WTC11 (cell line): ENCODE results near the gene IP6K2.

ENCODE experiments used
- E2F1 ChIP-seq: sonication (generic); formaldehyde crosslinking; IDR thresholded peaks from 2 replicates; pipeline ENCODE4 v1.8.0; 2022; ENCODE audit warnings: mild to moderate bottlenecking, missing genetic modification reagents
- ELF4 ChIP-seq: sonication (generic); formaldehyde crosslinking; IDR thresholded peaks from 2 replicates; pipeline ENCODE4 v1.8.1; 2022; ENCODE audit warnings: low read depth, mild to moderate bottlenecking, moderate library complexity, missing genetic modification reagents
- ETV6 ChIP-seq: sonication (generic); formaldehyde crosslinking; IDR thresholded peaks from 2 replicates; pipeline ENCODE4 v1.8.1; 2022; ENCODE audit warnings: mild to moderate bottlenecking, missing genetic modification reagents
- GABPB1 ChIP-seq: sonication (generic); formaldehyde crosslinking; IDR thresholded peaks from 2 replicates; pipeline ENCODE4 v1.8.1; 2023; ENCODE audit warnings: mild to moderate bottlenecking, missing genetic modification reagents
- MAX ChIP-seq: sonication (generic); formaldehyde crosslinking; IDR thresholded peaks from 2 replicates; pipeline ENCODE4 v1.8.0; 2022; ENCODE audit warnings: mild to moderate bottlenecking, missing genetic modification reagents
- MYBL2 ChIP-seq: sonication (generic); formaldehyde crosslinking; IDR thresholded peaks from 2 replicates; pipeline ENCODE4 v1.8.1; 2023; ENCODE audit warnings: mild to moderate bottlenecking, moderate library complexity, missing genetic modification reagents
- NFE2L1 ChIP-seq: sonication (generic); formaldehyde crosslinking; IDR thresholded peaks from 2 replicates; pipeline ENCODE4 v1.8.1; 2023; ENCODE audit warnings: missing genetic modification reagents
- NR2C2 ChIP-seq: sonication (generic); formaldehyde crosslinking; IDR thresholded peaks from 2 replicates; pipeline ENCODE4 v1.8.0; 2022; ENCODE audit warnings: mild to moderate bottlenecking, missing genetic modification reagents
- SMAD3 ChIP-seq: sonication (generic); formaldehyde crosslinking; IDR thresholded peaks from 2 replicates; pipeline ENCODE4 v1.8.0; 2022; ENCODE audit warnings: missing genetic modification reagents, mild to moderate bottlenecking, borderline replicate concordance
- TEAD4 ChIP-seq: sonication (generic); formaldehyde crosslinking; IDR thresholded peaks from 2 replicates; pipeline ENCODE4 v1.8.0; 2022; ENCODE audit warnings: mild to moderate bottlenecking, missing genetic modification reagents
- USF2 ChIP-seq: sonication (generic); formaldehyde crosslinking; IDR thresholded peaks from 2 replicates; pipeline ENCODE4 v1.8.1; 2023; ENCODE audit warnings: mild to moderate bottlenecking, missing genetic modification reagents, moderate library complexity
- TF ChIP-seq, protein P1 (sequence below): fragments of 200-600 bp; IDR thresholded peaks from 2 replicates; pipeline ENCODE4 v1.8.0; 2022; ENCODE audit warnings: antibody characterized with exemption
- TF ChIP-seq, protein P2 (sequence below): fragments of 250-450 bp; sonication (Bioruptor Pico); IDR thresholded peaks from 2 replicates; pipeline ENCODE4 v2.1.2; 2022; ENCODE audit warnings: mild to moderate bottlenecking, moderate library complexity
- TF ChIP-seq, protein P3 (sequence below): fragments of 250-450 bp; sonication (Bioruptor Pico); IDR thresholded peaks from 2 replicates; pipeline ENCODE4 v1.8.0; 2021; ENCODE audit warnings: mild to moderate bottlenecking

DNA sequence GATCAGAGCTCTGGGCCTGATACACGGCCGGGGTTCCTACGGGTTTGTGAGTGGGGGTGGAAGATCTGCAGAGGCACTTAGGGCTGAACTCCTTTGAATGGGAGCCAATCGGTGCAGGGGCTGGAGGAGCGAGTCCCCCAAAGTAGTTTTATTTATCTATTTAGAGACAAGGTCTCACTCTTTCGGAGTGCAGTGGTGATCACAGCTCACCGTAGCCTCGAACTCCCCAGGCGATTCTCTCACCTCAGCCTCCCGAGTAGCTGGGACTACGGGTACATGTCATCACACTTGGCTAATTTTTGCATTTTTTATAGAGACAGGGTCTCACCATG is 52.7 kb downstream of the IP6K2 start:
- TF ChIP-seq, protein P1, sequence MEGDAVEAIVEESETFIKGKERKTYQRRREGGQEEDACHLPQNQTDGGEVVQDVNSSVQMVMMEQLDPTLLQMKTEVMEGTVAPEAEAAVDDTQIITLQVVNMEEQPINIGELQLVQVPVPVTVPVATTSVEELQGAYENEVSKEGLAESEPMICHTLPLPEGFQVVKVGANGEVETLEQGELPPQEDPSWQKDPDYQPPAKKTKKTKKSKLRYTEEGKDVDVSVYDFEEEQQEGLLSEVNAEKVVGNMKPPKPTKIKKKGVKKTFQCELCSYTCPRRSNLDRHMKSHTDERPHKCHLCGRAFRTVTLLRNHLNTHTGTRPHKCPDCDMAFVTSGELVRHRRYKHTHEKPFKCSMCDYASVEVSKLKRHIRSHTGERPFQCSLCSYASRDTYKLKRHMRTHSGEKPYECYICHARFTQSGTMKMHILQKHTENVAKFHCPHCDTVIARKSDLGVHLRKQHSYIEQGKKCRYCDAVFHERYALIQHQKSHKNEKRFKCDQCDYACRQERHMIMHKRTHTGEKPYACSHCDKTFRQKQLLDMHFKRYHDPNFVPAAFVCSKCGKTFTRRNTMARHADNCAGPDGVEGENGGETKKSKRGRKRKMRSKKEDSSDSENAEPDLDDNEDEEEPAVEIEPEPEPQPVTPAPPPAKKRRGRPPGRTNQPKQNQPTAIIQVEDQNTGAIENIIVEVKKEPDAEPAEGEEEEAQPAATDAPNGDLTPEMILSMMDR = no peak; the same call in 1 of the 2 replicates
- no peak for TF ChIP-seq GABPB1 (CRISPR knock-in tag)
- TF ChIP-seq, protein P2, sequence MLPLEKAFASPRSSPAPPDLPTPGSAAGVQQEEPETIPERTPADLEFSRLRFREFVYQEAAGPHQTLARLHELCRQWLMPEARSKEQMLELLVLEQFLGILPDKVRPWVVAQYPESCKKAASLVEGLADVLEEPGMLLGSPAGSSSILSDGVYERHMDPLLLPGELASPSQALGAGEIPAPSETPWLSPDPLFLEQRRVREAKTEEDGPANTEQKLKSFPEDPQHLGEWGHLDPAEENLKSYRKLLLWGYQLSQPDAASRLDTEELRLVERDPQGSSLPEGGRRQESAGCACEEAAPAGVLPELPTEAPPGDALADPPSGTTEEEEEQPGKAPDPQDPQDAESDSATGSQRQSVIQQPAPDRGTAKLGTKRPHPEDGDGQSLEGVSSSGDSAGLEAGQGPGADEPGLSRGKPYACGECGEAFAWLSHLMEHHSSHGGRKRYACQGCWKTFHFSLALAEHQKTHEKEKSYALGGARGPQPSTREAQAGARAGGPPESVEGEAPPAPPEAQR (CRISPR knock-in tag) = no peak
- no peak for TF ChIP-seq USF2 (CRISPR knock-in tag)
- TF ChIP-seq, protein P3, sequence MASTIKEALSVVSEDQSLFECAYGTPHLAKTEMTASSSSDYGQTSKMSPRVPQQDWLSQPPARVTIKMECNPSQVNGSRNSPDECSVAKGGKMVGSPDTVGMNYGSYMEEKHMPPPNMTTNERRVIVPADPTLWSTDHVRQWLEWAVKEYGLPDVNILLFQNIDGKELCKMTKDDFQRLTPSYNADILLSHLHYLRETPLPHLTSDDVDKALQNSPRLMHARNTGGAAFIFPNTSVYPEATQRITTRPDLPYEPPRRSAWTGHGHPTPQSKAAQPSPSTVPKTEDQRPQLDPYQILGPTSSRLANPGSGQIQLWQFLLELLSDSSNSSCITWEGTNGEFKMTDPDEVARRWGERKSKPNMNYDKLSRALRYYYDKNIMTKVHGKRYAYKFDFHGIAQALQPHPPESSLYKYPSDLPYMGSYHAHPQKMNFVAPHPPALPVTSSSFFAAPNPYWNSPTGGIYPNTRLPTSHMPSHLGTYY (CRISPR knock-in tag) = no peak
- no peak for TF ChIP-seq NR2C2 (CRISPR knock-in tag)
- no peak for TF ChIP-seq ETV6
- TF ChIP-seq SMAD3 (CRISPR knock-in tag) = no peak
- no peak for TF ChIP-seq MAX
- TF ChIP-seq NFE2L1 (CRISPR knock-in tag) = no peak
- no peak for TF ChIP-seq ELF4 (CRISPR knock-in tag)
- TF ChIP-seq TEAD4 (CRISPR knock-in tag) = no peak
- no peak for TF ChIP-seq MYBL2 (CRISPR knock-in tag)
- no peak for TF ChIP-seq E2F1
